Endodermal cell (in vitro differentiated cells): ENCODE data around the gene CES1. TPM values are rescaled to one million over a fixed set of nuclear protein-coding genes. Genes with fewer than 3 reads are reported as not detected.
"Not testable (repeated sequence)": the region's sequence is repeated elsewhere in the genome, so short reads cannot be mapped to it uniquely, and the experiment has no call there.

ENCODE experiments used
- DNase-seq: peaks from one replicate; pipeline ENCODE4 v3.0.0-alpha.2; 2017
- H3K27ac ChIP-seq: 2 replicates; pipeline ENCODE4 v1.5.1; 2013; ENCODE audit warnings: mild to moderate bottlenecking, low read depth, low read length, moderate library complexity
- H3K27me3 ChIP-seq: 2 replicates; pipeline ENCODE4 v1.6.1; 2013; ENCODE audit warnings: mild to moderate bottlenecking, low read length, moderate library complexity; ENCODE audit not compliant: insufficient read depth, control insufficient read depth, poor library complexity, severe bottlenecking
- H3K36me3 ChIP-seq: 2 replicates; pipeline ENCODE4 v1.7.0; 2013; ENCODE audit warnings: mild to moderate bottlenecking, low read length, moderate library complexity; ENCODE audit not compliant: control insufficient read depth, insufficient read depth
- H3K4me1 ChIP-seq: one replicate; pipeline ENCODE4 v1.7.0; 2013; ENCODE audit warnings: low read length; ENCODE audit not compliant: control insufficient read depth, insufficient read depth
- H3K4me3 ChIP-seq: 2 replicates; pipeline ENCODE4 v1.5.1; 2013; ENCODE audit warnings: mild to moderate bottlenecking, low read length, moderate library complexity
- H3K9ac ChIP-seq: 2 replicates; pipeline ENCODE4 v1.6.1; 2013; ENCODE audit warnings: mild to moderate bottlenecking, low read length, moderate library complexity; ENCODE audit not compliant: poor library complexity, severe bottlenecking; ENCODE audit errors: extremely low read depth
- H3K9me3 ChIP-seq: 2 replicates; pipeline ENCODE4 v1.6.1; 2013; ENCODE audit warnings: mild to moderate bottlenecking, low read length, moderate library complexity; ENCODE audit not compliant: control insufficient read depth
- H3K27ac Mint-ChIP-seq: 2 replicates; pipeline ENCODE4 v1.8.0; 2020; ENCODE audit warnings: mixed read lengths
- H3K27me3 Mint-ChIP-seq: 2 replicates; pipeline ENCODE4 v1.8.0; 2021; ENCODE audit warnings: mild to moderate bottlenecking, mixed read lengths; ENCODE audit not compliant: insufficient read depth
- H3K36me3 Mint-ChIP-seq: 2 replicates; pipeline ENCODE4 v1.8.0; 2020; ENCODE audit warnings: low read depth, mixed read lengths
- H3K4me1 Mint-ChIP-seq: 2 replicates; pipeline ENCODE4 v1.8.0; 2020; ENCODE audit warnings: mixed read lengths
- H3K4me3 Mint-ChIP-seq: 2 replicates; pipeline ENCODE4 v1.8.0; 2020; ENCODE audit warnings: mild to moderate bottlenecking, moderate library complexity, mixed read lengths
- H3K9me3 Mint-ChIP-seq: 2 replicates; pipeline ENCODE4 v1.8.0; 2020; ENCODE audit warnings: mild to moderate bottlenecking, mixed read lengths
- WGBS, 2 experiments: methylation state at CpG; one replicate each; pipeline versions ENCODE4 v1.1.5 to v1.1.7; 2013; ENCODE audit warnings: missing lambda C conversion rate in 2 of 2, mixed read lengths in 1 of 2; ENCODE audit not compliant: insufficient coverage in 1 of 2, insufficient read length in 1 of 2; 5-methylcytosine and 5-hydroxymethylcytosine counted together
- total RNA-seq, 2 donors: library from RNA; stranded (reverse); fragmentation: NEBNext Ultra II Directional in 1 of 2; extraction: Animal tissue kit (Norgen Biotek cat#: 25700) in 1 of 2; gene quantifications; 2 replicates in 1 of 2; 3 replicates in 1 of 2; pipeline ENCODE4 v1.2.1, GENCODE V29; 2021
- TF ChIP-seq, protein P1 (sequence below): fragments of 200-600 bp; sonication (generic); conservative IDR thresholded peaks from 2 replicates; pipeline ENCODE4 v1.5.0; 2021; ENCODE audit warnings: antibody characterized with exemption, mild to moderate bottlenecking

The CES1 gene
- total RNA-seq, 2 donors from 2014 or later = 1.3 TPM; not detected in 1

DNA sequence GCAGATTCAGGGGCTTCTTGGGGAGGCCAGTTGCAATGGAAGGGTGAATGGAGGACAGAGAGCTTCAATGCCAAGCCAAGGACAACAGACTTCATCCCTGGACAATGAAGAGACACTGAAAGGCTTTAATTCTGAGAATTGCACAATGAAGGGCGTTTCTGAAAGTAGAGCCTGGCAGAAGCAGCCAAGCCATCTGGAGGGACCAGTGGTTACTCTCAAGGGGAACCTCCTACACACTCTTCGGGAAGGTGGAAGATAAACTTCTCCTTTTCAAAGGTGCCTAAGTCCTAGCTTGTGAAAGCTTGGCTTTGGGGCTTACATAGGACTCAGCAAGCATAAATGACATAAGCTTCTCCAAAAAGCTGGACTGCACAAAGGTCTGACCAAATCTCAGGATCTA, 6.2 kb upstream of the CES1 start:
- Histone ChIP-seq H3K9ac (no peak overlapping the region), H3K36me3 (no peaks in the 10 kb centered on the region), H3K4me1 (no peaks in the 10 kb centered on the region), H3K4me3 (no peak overlapping the region), H3K27me3 (no peaks in the 10 kb centered on the region), H3K27ac (no peak overlapping the region), H3K9me3 (no peaks in the 10 kb centered on the region)
- 84 to 88% methylated on average over 1 to 2 of the region's 2 CpGs for WGBS, 2 experiments
- Mint-ChIP-seq H3K27me3 (peaks cover 7% of the 10 kb centered on the region), H3K4me1 (peaks cover 8% of the 10 kb centered on the region), H3K4me3 (no peak overlapping the region), H3K9me3 (no peaks in the 10 kb centered on the region), H3K36me3 (no peaks in the 10 kb centered on the region), H3K27ac (no peak overlapping the region)
- no peak for DNase-seq
- TF ChIP-seq, protein P1, sequence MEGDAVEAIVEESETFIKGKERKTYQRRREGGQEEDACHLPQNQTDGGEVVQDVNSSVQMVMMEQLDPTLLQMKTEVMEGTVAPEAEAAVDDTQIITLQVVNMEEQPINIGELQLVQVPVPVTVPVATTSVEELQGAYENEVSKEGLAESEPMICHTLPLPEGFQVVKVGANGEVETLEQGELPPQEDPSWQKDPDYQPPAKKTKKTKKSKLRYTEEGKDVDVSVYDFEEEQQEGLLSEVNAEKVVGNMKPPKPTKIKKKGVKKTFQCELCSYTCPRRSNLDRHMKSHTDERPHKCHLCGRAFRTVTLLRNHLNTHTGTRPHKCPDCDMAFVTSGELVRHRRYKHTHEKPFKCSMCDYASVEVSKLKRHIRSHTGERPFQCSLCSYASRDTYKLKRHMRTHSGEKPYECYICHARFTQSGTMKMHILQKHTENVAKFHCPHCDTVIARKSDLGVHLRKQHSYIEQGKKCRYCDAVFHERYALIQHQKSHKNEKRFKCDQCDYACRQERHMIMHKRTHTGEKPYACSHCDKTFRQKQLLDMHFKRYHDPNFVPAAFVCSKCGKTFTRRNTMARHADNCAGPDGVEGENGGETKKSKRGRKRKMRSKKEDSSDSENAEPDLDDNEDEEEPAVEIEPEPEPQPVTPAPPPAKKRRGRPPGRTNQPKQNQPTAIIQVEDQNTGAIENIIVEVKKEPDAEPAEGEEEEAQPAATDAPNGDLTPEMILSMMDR = no peak

DNA sequence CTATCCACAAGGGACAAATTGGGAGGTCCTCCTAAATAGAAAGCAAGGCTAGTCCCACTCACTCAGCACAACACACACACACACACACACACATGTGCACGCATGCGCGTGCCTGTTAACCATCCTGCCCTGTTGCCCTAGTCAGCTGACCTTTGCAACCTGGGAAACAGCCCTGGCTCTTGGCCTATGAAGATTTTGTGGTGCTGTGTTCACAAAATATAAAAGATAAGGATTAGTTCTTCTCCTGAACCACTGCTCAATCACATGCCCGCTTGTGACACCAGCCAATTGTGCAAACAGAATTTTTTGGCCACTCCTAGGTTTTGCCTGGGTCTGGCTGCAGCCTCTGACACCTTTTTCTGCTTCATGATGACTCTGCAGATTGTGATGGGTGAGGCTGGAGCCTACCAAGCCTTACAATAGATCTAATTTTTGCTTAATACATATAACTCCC, 3.3 kb upstream of the CES1 start:
- peaks cover 13% of the 10 kb centered on the region for H3K27me3 Mint-ChIP-seq
- no peaks in the 10 kb centered on the region for H3K9me3 Mint-ChIP-seq
- H3K27ac Mint-ChIP-seq = no peak overlapping the region
- Histone ChIP-seq H3K4me3 (no peak overlapping the region), H3K9ac (no peak overlapping the region), H3K27ac (no peak overlapping the region), H3K4me1 (no peaks in the 10 kb centered on the region), H3K36me3 (no peaks in the 10 kb centered on the region), H3K9me3 (no peaks in the 10 kb centered on the region), H3K27me3 (no peaks in the 10 kb centered on the region)
- peaks cover 6% of the 10 kb centered on the region for H3K4me1 Mint-ChIP-seq
- no peaks in the 10 kb centered on the region for H3K36me3 Mint-ChIP-seq
- DNase-seq = no peak
- WGBS, 2 experiments = 67 to 82% methylated on average over 1 to 4 of the region's 4 CpGs
- H3K4me3 Mint-ChIP-seq = no peak overlapping the region
- TF ChIP-seq, protein P1 = no peak

DNA sequence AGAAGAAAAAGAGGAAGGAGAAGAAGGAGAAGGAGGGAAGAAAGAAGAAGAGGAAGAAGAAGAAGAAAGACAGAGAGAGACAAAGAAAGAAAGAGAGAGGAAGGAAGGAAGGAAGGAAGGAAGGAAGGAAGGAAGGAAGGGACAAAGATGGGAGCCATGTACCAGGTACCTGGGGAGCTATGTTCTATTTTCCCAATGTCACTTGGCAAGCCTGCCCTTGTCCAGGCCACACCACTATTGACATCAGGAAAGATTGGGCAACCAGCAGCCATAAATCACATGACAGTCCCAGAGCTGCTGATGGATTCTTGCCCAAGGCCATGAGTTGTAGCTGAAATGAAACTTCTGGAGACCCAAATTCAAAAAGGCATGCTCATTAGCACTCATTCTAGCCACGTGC, 2.7 kb upstream of the CES1 start:
- Mint-ChIP-seq H3K27me3 (peaks cover 18% of the 10 kb centered on the region), H3K36me3 (no peaks in the 10 kb centered on the region), H3K9me3 (no peaks in the 10 kb centered on the region), H3K27ac (no peak overlapping the region), H3K4me3 (no peak overlapping the region), H3K4me1 (peaks cover 6% of the 10 kb centered on the region)
- Histone ChIP-seq H3K4me3 (no peak overlapping the region), H3K36me3 (no peaks in the 10 kb centered on the region), H3K27ac (no peak overlapping the region), H3K4me1 (no peaks in the 10 kb centered on the region), H3K27me3 (no peaks in the 10 kb centered on the region), H3K9ac (no peak overlapping the region), H3K9me3 (no peaks in the 10 kb centered on the region)
- DNase-seq = no peak
- whole genome bisulfite sequencing, 2 experiments = 40 to 83% methylated on average over 1 of the region's 1 CpG
- TF ChIP-seq, protein P1 = no peak

DNA sequence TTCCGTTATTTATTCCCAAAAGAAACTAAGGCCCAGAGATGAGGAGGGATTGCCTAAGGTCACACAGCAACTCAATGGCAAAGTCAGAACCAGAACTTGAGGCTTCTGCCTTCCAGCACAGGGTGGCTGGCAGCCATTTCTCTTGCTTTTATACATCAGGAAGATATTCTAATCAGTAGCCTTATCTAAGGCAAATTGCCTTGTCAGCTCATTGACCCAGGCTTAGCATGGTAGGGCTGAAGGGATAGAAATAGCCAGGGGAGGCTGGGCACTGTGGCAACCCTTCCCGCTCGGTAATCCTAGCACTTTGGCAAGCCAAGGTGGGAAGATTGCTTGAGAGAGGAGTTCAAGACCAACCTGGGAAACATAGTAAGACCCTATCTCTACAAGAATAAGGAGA, 2.3 kb upstream of the CES1 start:
- DNase-seq, H3K36me3 Mint-ChIP-seq, H3K9me3 Mint-ChIP-seq, H3K27me3 ChIP-seq, H3K27ac Mint-ChIP-seq, H3K9ac ChIP-seq, H3K9me3 ChIP-seq, H3K36me3 ChIP-seq, H3K4me3 ChIP-seq, H3K27ac ChIP-seq, H3K4me1 ChIP-seq, H3K4me3 Mint-ChIP-seq, H3K4me1 Mint-ChIP-seq: not testable (repeated sequence)
- 67% methylated on average over 3 of the region's 3 CpGs; no CpG with 5 or more reads in 1 of the 2 experiments for WGBS, 2 experiments
- H3K27me3 Mint-ChIP-seq = peaks cover 18% of the 10 kb centered on the region
